RWPE2 (cell line): ENCODE measurements around the gene NRG3.

Source experiments
- ATAC-seq: fragments of 200-7000 bp; cut with Tn5 transposase; 3 replicates; pipeline ENCODE4 v1.9.1; 2021; ENCODE audit warnings: low read depth
- DNase-seq: peaks from one replicate; pipeline ENCODE4 v3.0.0-alpha.2; 2020; ENCODE audit warnings: low spot score
- H3K27ac ChIP-seq: fragments of 450-650 bp; 2 replicates; pipeline ENCODE4 v1.5.1; 2017; ENCODE audit warnings: mild to moderate bottlenecking; ENCODE audit not compliant: poor library complexity, severe bottlenecking
- H3K27me3 ChIP-seq: fragments of 250-450 bp; sonication (Bioruptor Pico); 2 replicates; pipeline ENCODE4 v1.5.1; 2021; ENCODE audit warnings: mild to moderate bottlenecking, moderate library complexity; ENCODE audit not compliant: insufficient read depth, poor library complexity, severe bottlenecking
- H3K36me3 ChIP-seq: fragments of 250-450 bp; sonication (Bioruptor Pico); 2 replicates; pipeline ENCODE4 v1.5.1; 2020; ENCODE audit warnings: low read depth, mild to moderate bottlenecking, moderate library complexity
- H3K4me1 ChIP-seq: fragments of 250-450 bp; sonication (Bioruptor Pico); 2 replicates; pipeline ENCODE4 v1.5.1; 2021; ENCODE audit warnings: mild to moderate bottlenecking, moderate library complexity; ENCODE audit not compliant: insufficient read depth, poor library complexity, severe bottlenecking
- H3K4me3 ChIP-seq: fragments of 250-450 bp; sonication (Bioruptor Pico); 2 replicates; pipeline ENCODE4 v1.5.1; 2021; ENCODE audit warnings: mild to moderate bottlenecking, moderate library complexity; ENCODE audit not compliant: severe bottlenecking
- H3K9me3 ChIP-seq: fragments of 250-450 bp; sonication (Bioruptor Pico); 2 replicates; pipeline ENCODE4 v1.5.1; 2021; ENCODE audit warnings: mild to moderate bottlenecking, moderate library complexity; ENCODE audit not compliant: severe bottlenecking
- CTCF ChIP-seq: fragments of 450-650 bp; IDR thresholded peaks from one replicate; pipeline ENCODE4 v1.5.1; 2017; ENCODE audit warnings: mild to moderate bottlenecking, moderate library complexity; ENCODE audit not compliant: poor library complexity, severe bottlenecking

The NRG3 gene

GRCh38 chr10:82535457-82535856 is 660.5 kb downstream of the NRG3 start:
- no peak overlapping the region for H3K4me3 ChIP-seq
- no peaks in the 10 kb centered on the region for H3K4me1 ChIP-seq
- ATAC-seq, result no peak
- DNase-seq, result no peak
- H3K9me3 ChIP-seq, result no peaks in the 10 kb centered on the region
- H3K27ac ChIP-seq, result no peak overlapping the region
- no peak for TF ChIP-seq CTCF
- no peaks in the 10 kb centered on the region for H3K36me3 ChIP-seq
- no peaks in the 10 kb centered on the region for H3K27me3 ChIP-seq

- TF ChIP-seq CTCF, result no peak
Measured at GRCh38 chr10:82536668-82537067, 661.7 kb downstream of the NRG3 start.

DNA sequence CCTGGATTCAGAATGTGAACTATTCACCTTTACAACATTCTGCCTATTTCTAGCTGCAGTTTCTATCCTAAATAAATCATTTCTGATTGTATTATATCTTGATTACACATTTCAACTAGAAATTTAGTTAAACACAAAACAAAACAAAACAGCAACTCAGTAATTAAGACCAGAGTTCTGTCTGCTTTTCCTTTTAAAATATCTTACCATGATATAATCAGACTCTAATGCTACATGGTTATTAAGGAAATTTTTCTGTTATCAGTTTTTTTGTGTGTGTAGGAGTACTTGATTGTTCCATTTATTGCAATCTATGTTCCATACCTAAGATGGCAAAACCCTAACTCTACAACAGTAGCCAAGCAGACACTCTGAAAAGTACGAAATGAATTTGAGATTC is 663.3 kb downstream of the NRG3 start:
- Histone ChIP-seq H3K4me1 (no peaks in the 10 kb centered on the region), H3K4me3 (no peak overlapping the region), H3K36me3 (no peaks in the 10 kb centered on the region), H3K9me3 (no peaks in the 10 kb centered on the region), H3K27ac (no peak overlapping the region), H3K27me3 (no peaks in the 10 kb centered on the region)
- ATAC-seq, result no peak
- no peak for DNase-seq
- TF ChIP-seq CTCF, result no peak

More at GRCh38 chr10:82536668-82537067, 661.7 kb downstream of the NRG3 start:
- H3K27me3 ChIP-seq, result no peaks in the 10 kb centered on the region
- no peaks in the 10 kb centered on the region for H3K36me3 ChIP-seq
- DNase-seq (no peak), ATAC-seq (no peak)
- H3K9me3 ChIP-seq, result no peaks in the 10 kb centered on the region
- H3K4me1 ChIP-seq, result no peaks in the 10 kb centered on the region
- H3K4me3 ChIP-seq, result no peak overlapping the region
- H3K27ac ChIP-seq, result no peak overlapping the region

- Histone ChIP-seq H3K27ac (no peak overlapping the region), H3K9me3 (no peaks in the 10 kb centered on the region), H3K27me3 (no peaks in the 10 kb centered on the region), H3K36me3 (no peaks in the 10 kb centered on the region), H3K4me1 (no peaks in the 10 kb centered on the region), H3K4me3 (no peak overlapping the region)
- no peak for ATAC-seq
- no peak for TF ChIP-seq CTCF
- DNase-seq, result no peak
Measured at GRCh38 chr10:82543631-82544030, 668.6 kb downstream of the NRG3 start.

- DNase-seq (no peak), ATAC-seq (no peak)
- Histone ChIP-seq H3K4me3 (no peak overlapping the region), H3K36me3 (no peaks in the 10 kb centered on the region), H3K4me1 (no peaks in the 10 kb centered on the region), H3K27me3 (no peaks in the 10 kb centered on the region), H3K9me3 (no peaks in the 10 kb centered on the region), H3K27ac (no peak overlapping the region)
- TF ChIP-seq CTCF, result no peak
Measured at GRCh38 chr10:82544377-82544776, 669.4 kb downstream of the NRG3 start.
